A549 treated with DMSO at 1 μM for 4 hours (cell line): ENCODE data around the gene ARTN. TPM values are rescaled to one million over a fixed set of nuclear protein-coding genes. Genes with fewer than 3 reads are reported as not detected.

Source experiments
- total RNA-seq: library from RNA; stranded (reverse); fragments of 200-300 nt; extraction: Qiagen RNA extraction; gene quantifications from 5 replicates; pipeline ENCODE4 v1.2.3, GENCODE V29; 2022; ENCODE audit warnings: low read depth

ARTN gene
- 0.23 to 0.42 TPM (median 0.30 TPM) in 4 of 5 replicates, not detected in the other for total RNA-seq

GRCh38 chr1:43933386-43934100, at the start of gene ARTN:
Gene ARTN, plus strand, starts transcription at chr1:43933801. Its CDS starts 1,856 bp downstream, at chr1:43935657.

GRCh38 chr1:43946236-43947060, 12.8 kb downstream of the ARTN start, which contains the start of gene IPO13:
Gene IPO13, plus strand, starts transcription at chr1:43946950. Its CDS starts 651 bp downstream, at chr1:43947601.

GRCh38 chr1:43969746-43970466, 36.3 kb downstream of the ARTN start, which contains the start of gene DPH2:
Gene DPH2, plus strand, starts transcription at chr1:43970010. Its CDS starts 166 bp downstream, at chr1:43970176.

GRCh38 chr1:43974443-43975248, 41.0 kb downstream of the ARTN start, which contains the start of gene ATP6V0B:
Gene ATP6V0B, plus strand, starts transcription at chr1:43974960. Its CDS starts 81 bp downstream, at chr1:43975041.

GRCh38 chr1:43978551-43979260, 45.1 kb downstream of the ARTN start, which contains the start of gene B4GALT2:
Gene B4GALT2, plus strand, starts transcription at chr1:43979210. Its CDS starts 1,951 bp downstream, at chr1:43981161.

Other genes with a start within 250 kb of the ARTN start
- gene ST3GAL3, start 226.3 kb upstream of the ARTN start, total RNA-seq = 2.2 to 3.4 TPM (median 2.2 TPM) in 5 replicates
- 10.4 to 18.4 TPM (median 15.0 TPM) in 5 replicates for gene IPO13, start 13.1 kb downstream of the ARTN start, total RNA-seq
- 40.4 to 48.2 TPM (median 43.8 TPM) in 5 replicates for gene DPH2, start 36.2 kb downstream of the ARTN start, total RNA-seq
- gene ATP6V0B, start 41.2 kb downstream of the ARTN start, total RNA-seq = 104 to 166 TPM (median 140 TPM) in 5 replicates
- gene B4GALT2, start 45.4 kb downstream of the ARTN start, total RNA-seq = 51.0 to 71.1 TPM (median 64.6 TPM) in 5 replicates
- 5.8 to 6.8 TPM (median 6.7 TPM) in 5 replicates for gene CCDC24, start 57.8 kb downstream of the ARTN start, total RNA-seq
- gene SLC6A9, start 97.7 kb downstream of the ARTN start, total RNA-seq = 13.6 to 17.8 TPM (median 14.4 TPM) in 5 replicates
- gene KLF17, start 185.0 kb downstream of the ARTN start, total RNA-seq = 0.18 to 0.64 TPM (median 0.31 TPM) in 5 replicates
- gene KLF18, start 207.8 kb downstream of the ARTN start, total RNA-seq = not detected in 5 replicates